Esophagus muscularis mucosa (tissue), 4 donors: ENCODE results near the gene TMEM179. TPM values are rescaled to one million over a fixed set of nuclear protein-coding genes. Genes with fewer than 3 reads are reported as not detected.

ENCODE experiments used
- DNase-seq: peaks from one replicate; pipeline ENCODE4 v3.0.0-alpha.2; 2017; ENCODE audit errors: extremely low spot score
- H3K27ac ChIP-seq, 4 donors: fragments of 200-600 bp; sonication (generic); replicated peaks in 1 of 4; 1 replicate in 3 of 4; 2 replicates in 1 of 4; pipeline ENCODE4 v1.5.1; 2016 to 2019; ENCODE audit warnings: mild to moderate bottlenecking in 1 of 4
- H3K27me3 ChIP-seq, 4 donors: fragments of 200-600 bp; sonication (generic); one replicate each; pipeline versions ENCODE4 v1.5.1 to v1.6.0; 2016 to 2019
- H3K36me3 ChIP-seq, 4 donors: fragments of 200-600 bp; sonication (generic); one replicate each; pipeline ENCODE4 v1.5.1; 2016 to 2019
- H3K4me1 ChIP-seq, 4 donors: fragments of 200-600 bp; sonication (generic); one replicate each; pipeline ENCODE4 v1.5.1; 2016 to 2019
- H3K4me3 ChIP-seq, 4 donors: fragments of 200-600 bp; sonication (generic); 1 replicate in 2 of 4; 2 replicates in 2 of 4; pipeline ENCODE4 v1.5.1; 2016 to 2019; ENCODE audit warnings: mild to moderate bottlenecking in 4 of 4, moderate library complexity in 1 of 4
- H3K9me3 ChIP-seq, 4 donors: fragments of 200-600 bp; sonication (generic); 1 replicate in 3 of 4; 2 replicates in 1 of 4; pipeline ENCODE4 v1.5.1; 2016 to 2019
- CTCF ChIP-seq, 3 experiments: fragments of 200-600 bp in 2 of 3; fragments of 450-650 bp in 1 of 3; sonication (generic) in 2 of 3; IDR thresholded peaks; one replicate each; pipeline ENCODE4 v1.5.1; 2017 to 2019; ENCODE audit warnings: antibody characterized with exemption in 3 of 3, mild to moderate bottlenecking in 2 of 3, moderate library complexity in 1 of 3
- EP300 ChIP-seq: sonication (generic); formaldehyde crosslinking; IDR thresholded peaks from one replicate; pipeline ENCODE4 v1.6.1; 2017; ENCODE audit warnings: antibody characterized with exemption
- POLR2A ChIP-seq: fragments of 450-650 bp; IDR thresholded peaks from one replicate; pipeline ENCODE4 v1.6.1; 2017; ENCODE audit warnings: antibody characterized with exemption, moderate library complexity, mild to moderate bottlenecking, low read depth
- POLR2AphosphoS5 ChIP-seq, 2 donors: sonication (generic); formaldehyde crosslinking; IDR thresholded peaks; one replicate each; pipeline ENCODE4 v1.6.1; 2017; ENCODE audit warnings: antibody characterized with exemption in 2 of 2
- WGBS: methylation state at CpG from one replicate; pipeline ENCODE4 v1.1.5; 2018; 5-methylcytosine and 5-hydroxymethylcytosine counted together
- intact Hi-C: fragments of 100-400 bp; cut with DNase I; formaldehyde crosslinking; loops from one replicate; pipeline ENCODE4 v1.15.1; 2023
- total RNA-seq, 4 donors: library from RNA; depleted of rRNA; stranded (reverse); fragments of >200 nt; gene quantifications; one replicate each; pipeline versions ENCODE4 v1.1.0 to v1.2.1, GENCODE V29; 2016

The TMEM179 gene
- total RNA-seq, 4 donors from 2014 or later, result 1.4 to 4.2 (median 1.9) TPM

GRCh38 chr14:104644091-104644635 lies 39.6 kb upstream of the TMEM179 start:
- TF ChIP-seq EP300 (no peak), POLR2AphosphoS5 (IDR thresholded peaks at IDR 0.05) (no peak), POLR2A (no peak), CTCF (IDR thresholded peaks at IDR 0.05) (no peak)
- peaks cover 0 to 9% (median 3%) of the 10 kb centered on the region in 4 donors for H3K4me1 ChIP-seq
- no peak overlapping the region for H3K27ac ChIP-seq
- no peaks in the 10 kb centered on the region for H3K36me3 ChIP-seq
- no peak overlapping the region for H3K4me3 ChIP-seq
- WGBS, result 76% methylated on average over 11 of the region's 12 CpGs
- H3K9me3 ChIP-seq, result peaks cover 0 to 11% (median 8%) of the 10 kb centered on the region in 4 donors
- DNase-seq, result no peak
- intact Hi-C loops, result no loop called here
- peaks cover 0 to 37% (median 5%) of the 10 kb centered on the region in 4 donors for H3K27me3 ChIP-seq

GRCh38 chr14:104643306-104643705 lies 38.7 kb upstream of the TMEM179 start:
- DNase-seq, result no peak
- no peak overlapping the region for H3K4me3 ChIP-seq
- peaks cover 0 to 9% (median 3%) of the 10 kb centered on the region in 4 donors for H3K4me1 ChIP-seq
- H3K27ac ChIP-seq, result no peak overlapping the region
- peaks cover 0 to 40% (median 6%) of the 10 kb centered on the region in 4 donors for H3K27me3 ChIP-seq
- TF ChIP-seq CTCF (IDR thresholded peaks at IDR 0.05) (no peak), POLR2AphosphoS5 (IDR thresholded peaks at IDR 0.05) (no peak), POLR2A (no peak), EP300 (no peak)
- peaks cover 0 to 11% (median 8%) of the 10 kb centered on the region in 4 donors for H3K9me3 ChIP-seq
- intact Hi-C loops, result no loop called here
- H3K36me3 ChIP-seq, result no peaks in the 10 kb centered on the region
- 75% methylated on average over 4 of the region's 8 CpGs for WGBS

- 98% methylated on average over 4 of the region's 9 CpGs for WGBS
- no peak for DNase-seq
- peaks cover 0 to 40% (median 6%) of the 10 kb centered on the region in 4 donors for H3K27me3 ChIP-seq
- no peak overlapping the region for H3K27ac ChIP-seq
- H3K4me3 ChIP-seq, result no peak overlapping the region
- no peaks in the 10 kb centered on the region for H3K36me3 ChIP-seq
- TF ChIP-seq POLR2A (no peak), POLR2AphosphoS5 (IDR thresholded peaks at IDR 0.05) (no peak), CTCF (IDR thresholded peaks at IDR 0.05) (no peak), EP300 (no peak)
- peaks cover 0 to 11% (median 8%) of the 10 kb centered on the region in 4 donors for H3K9me3 ChIP-seq
- intact Hi-C loops, result no loop called here
- peaks cover 0 to 9% (median 3%) of the 10 kb centered on the region in 4 donors for H3K4me1 ChIP-seq
Measured at GRCh38 chr14:104642540-104642868, 37.9 kb upstream of the TMEM179 start.

GRCh38 chr14:104641753-104642539 lies 37.4 kb upstream of the TMEM179 start:
- intact Hi-C loops, result no loop called here
- Histone ChIP-seq H3K36me3 (no peaks in the 10 kb centered on the region), H3K4me3 (no peak overlapping the region), H3K27ac (no peak overlapping the region), H3K9me3 (peaks cover 0 to 11% (median 8%) of the 10 kb centered on the region in 4 donors), H3K4me1 (peaks cover 0 to 9% (median 3%) of the 10 kb centered on the region in 4 donors), H3K27me3 (peaks cover 0 to 40% (median 6%) of the 10 kb centered on the region in 4 donors)
- no peak for TF ChIP-seq POLR2AphosphoS5 (IDR thresholded peaks at IDR 0.05)
- no peak for TF ChIP-seq CTCF (IDR thresholded peaks at IDR 0.05)
- no peak for TF ChIP-seq POLR2A
- no peak for TF ChIP-seq EP300
- no peak for DNase-seq
- WGBS, result 82% methylated on average over 10 of the region's 23 CpGs
